Activated CD8-positive, alpha-beta memory T cell treated with anti-CD3 and anti-CD28 coated beads for 1 hour (primary cell): Measurements from ENCODE around the gene FOSL1.
A peak's percentile ranks its signal among the peaks of the same experiment; 100 is the strongest.

Experiments used
- DNase-seq, 2 donors: peaks; one replicate each; pipeline ENCODE4 v3.0.0-alpha.2; 2020; ENCODE audit warnings: low read depth in 1 of 2; ENCODE audit errors: extremely low read depth in 1 of 2

FOSL1 gene

DNA sequence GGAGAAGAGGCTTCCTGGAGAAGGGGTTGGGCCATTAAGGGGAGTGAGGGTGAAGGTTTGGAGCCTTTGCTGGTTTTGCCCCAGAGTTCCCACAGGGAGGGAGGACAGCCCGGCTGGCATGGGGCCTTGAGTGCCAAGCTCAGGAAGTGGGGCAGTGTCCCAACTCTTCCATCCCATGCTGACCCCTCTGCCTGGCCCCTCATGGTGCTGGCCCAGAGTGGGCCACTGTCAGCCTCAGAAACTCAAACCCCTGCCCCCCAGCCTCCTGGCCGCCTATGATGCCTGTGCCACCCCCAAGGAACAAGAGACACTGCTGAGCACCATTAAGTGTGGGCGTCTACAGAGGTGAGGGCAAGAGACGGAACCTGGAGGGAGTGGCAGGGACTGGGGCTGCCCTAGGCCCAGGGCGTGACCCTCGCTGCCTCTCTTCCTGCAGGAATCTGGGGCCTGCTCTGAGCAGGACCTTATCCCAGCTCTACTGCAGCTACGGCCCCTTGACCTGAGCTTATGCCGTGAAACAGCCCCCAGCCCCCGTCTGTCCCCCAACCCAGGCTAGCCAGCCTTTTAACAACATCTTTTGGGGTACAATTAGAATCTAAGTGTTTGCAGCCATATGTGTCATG is 34.5 kb downstream of the FOSL1 start:
- DNase-seq, result no peak

DNA sequence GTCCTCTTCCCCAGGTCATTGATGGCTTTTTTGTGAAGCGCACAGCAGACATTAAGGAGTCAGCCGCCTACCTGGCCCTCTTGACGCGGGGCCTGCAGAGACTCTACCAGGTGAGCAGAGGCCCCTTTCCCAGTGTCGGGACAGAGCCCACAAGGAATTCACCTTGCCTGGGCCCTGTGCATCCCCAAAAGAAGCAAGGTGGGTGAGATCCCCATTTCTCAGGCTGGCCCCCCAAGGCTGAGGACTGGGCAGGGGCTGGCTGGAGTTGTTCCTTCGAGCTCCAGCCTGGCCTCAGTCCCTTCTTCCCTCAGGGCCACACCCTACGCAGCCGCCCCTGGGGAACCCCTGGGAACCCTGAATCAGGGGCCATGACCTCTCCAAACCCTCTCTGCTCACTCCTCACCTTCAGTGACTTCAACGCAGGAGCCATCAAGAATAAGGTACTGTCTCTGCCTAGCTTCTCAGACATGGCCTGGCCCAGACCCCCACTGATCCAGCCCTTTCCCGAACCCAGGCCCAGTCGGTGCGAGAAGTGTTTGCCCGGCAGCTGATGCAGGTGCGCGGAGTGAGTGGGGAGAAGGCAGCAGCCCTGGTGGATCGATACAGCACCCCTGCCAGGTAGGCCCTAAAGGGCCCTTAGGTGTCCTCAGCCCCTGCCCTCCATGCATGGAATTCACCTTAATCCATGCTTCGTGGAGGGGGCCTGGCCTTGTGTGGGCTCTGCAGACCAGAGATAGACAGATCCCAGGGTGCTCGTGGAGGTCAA is 35.3 kb downstream of the FOSL1 start:
- no peak for DNase-seq

- no peak for DNase-seq
Observed at GRCh38 chr11:65863889-65864705, 36.1 kb downstream of the FOSL1 start.

GRCh38 chr11:65862941-65863888 is 37.0 kb downstream of the FOSL1 start:
- no peak for DNase-seq

DNA sequence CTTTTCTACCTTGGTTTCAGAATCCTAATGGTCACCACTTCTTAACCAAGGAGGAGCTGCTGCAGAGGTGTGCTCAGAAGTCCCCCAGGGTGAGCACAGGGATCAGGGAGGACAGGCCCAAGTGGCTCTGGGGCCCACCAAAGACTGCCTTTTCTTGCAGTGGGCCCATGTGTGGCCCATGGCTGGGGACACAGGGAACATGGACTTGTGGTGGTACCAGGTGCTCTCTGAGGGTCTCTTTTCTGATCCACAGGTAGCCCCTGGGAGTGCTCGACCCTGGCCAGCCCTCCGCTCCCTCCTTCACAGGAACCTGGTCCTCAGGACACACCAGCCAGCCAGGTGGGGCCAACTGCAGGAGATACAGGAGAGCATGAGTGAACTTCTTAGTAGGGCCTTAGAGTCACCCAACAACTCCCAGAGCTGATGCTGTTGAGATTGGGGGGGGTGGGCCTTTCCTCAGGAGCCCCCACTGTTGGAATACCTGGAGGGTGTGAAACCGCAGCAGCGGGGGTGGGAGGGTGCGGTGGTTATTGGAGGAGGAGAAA is 37.9 kb downstream of the FOSL1 start:
- DNase-seq, result no peak

GRCh38 chr11:65861533-65862183 is 38.5 kb downstream of the FOSL1 start:
- DNase-seq, result no peak

GRCh38 chr11:65861165-65861505 is 39.1 kb downstream of the FOSL1 start:
- no peak for DNase-seq

- DNase-seq, result peak; percentile 91 to 97
Observed at GRCh38 chr11:65860278-65861164, 39.7 kb downstream of the FOSL1 start, which contains the start of gene MUS81. Gene MUS81, plus strand, starts transcription at chr11:65860433. Its CDS starts 321 bp downstream, at chr11:65860754.

DNA sequence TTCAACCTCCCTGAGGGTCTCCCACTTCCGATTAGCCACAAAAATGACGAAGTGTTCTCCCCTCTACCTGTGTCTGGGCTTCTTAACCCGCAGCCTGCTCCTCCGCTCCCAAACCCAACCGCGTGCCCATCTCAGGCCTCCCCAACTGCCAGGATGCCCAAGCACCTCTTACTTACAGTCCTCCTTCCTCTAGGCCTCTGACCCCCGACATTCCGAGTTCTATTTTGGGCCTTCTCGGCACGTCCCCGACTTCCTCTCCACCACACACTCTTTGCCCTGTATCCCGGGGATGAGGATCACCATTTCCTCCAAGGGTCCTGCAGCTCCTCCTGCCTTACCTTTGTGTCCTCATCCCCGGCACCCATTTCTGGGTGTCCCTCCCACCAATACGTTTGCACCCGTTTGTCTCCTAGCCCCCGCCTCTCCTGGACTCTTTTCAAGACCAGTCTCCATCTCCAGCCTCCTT is 40.3 kb downstream of the FOSL1 start:
- no peak for DNase-seq

- peak; percentile 94 to 98 for DNase-seq
Observed at GRCh38 chr11:65859095-65859811, 40.9 kb downstream of the FOSL1 start.

- DNase-seq, result no peak
Observed at GRCh38 chr11:65858681-65859087, 41.5 kb downstream of the FOSL1 start.

GRCh38 chr11:65857853-65858680 is 42.1 kb downstream of the FOSL1 start, which contains the start of gene CFL1:
Gene CFL1, minus strand, starts transcription at chr11:65858180. Its CDS starts 81 bp downstream, at chr11:65858099.
- DNase-seq, result peak; percentile 88 to 95

- DNase-seq, result peak in 1 of 2 donors; percentile 58
Observed at GRCh38 chr11:65857500-65857852, 42.7 kb downstream of the FOSL1 start.

DNA sequence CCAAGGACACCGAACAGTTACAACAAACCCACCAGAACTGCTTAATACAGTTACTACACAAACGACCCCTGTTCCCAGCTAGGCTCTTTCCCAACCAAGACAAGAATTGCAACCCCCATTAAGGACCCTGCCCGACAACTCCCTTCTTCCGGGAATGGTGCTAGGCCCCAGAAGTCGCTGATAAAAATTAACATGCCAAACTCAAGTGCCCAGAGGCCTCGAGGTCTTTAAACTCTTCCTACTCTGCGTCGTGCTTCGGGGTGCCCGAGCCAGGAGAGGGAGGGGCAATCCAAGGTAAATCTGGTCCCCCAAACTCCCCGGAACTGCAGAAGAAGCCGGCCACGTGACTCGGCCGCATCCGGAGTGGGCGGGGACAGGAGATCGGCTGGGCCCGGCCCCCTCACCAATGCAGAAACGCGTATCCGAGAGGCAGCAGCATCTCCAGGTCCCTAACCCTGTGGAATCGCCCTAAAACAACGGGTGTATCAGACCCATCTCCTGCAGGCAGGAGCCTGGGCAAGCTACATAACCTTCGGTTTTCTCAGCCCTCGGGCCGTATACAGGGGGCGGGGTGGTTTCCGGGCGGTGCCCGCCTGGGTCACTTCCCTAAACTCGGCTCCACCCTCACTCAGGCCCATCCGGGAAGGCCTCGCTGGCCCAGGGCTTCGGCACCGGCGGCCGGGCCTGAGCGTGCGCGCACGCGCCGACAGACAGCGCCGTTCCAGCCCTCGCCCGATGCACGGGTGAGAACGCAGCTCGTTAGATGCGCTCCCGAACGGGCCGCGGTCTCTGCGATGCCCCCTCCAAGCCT is 43.3 kb downstream of the FOSL1 start:
- peak; percentile 49 to 77 for DNase-seq

- no peak for DNase-seq
Observed at GRCh38 chr11:65855927-65856363, 44.2 kb downstream of the FOSL1 start.
